Measurements from ENCODE around the gene TPP2. TPM values are rescaled to one million over a fixed set of nuclear protein-coding genes. Genes with fewer than 3 reads are reported as not detected.

Gene TPP2
- total RNA-seq (ENCODE audit: low replicate concordance) = 65.7 and 148 TPM in 2 replicates

DNA sequence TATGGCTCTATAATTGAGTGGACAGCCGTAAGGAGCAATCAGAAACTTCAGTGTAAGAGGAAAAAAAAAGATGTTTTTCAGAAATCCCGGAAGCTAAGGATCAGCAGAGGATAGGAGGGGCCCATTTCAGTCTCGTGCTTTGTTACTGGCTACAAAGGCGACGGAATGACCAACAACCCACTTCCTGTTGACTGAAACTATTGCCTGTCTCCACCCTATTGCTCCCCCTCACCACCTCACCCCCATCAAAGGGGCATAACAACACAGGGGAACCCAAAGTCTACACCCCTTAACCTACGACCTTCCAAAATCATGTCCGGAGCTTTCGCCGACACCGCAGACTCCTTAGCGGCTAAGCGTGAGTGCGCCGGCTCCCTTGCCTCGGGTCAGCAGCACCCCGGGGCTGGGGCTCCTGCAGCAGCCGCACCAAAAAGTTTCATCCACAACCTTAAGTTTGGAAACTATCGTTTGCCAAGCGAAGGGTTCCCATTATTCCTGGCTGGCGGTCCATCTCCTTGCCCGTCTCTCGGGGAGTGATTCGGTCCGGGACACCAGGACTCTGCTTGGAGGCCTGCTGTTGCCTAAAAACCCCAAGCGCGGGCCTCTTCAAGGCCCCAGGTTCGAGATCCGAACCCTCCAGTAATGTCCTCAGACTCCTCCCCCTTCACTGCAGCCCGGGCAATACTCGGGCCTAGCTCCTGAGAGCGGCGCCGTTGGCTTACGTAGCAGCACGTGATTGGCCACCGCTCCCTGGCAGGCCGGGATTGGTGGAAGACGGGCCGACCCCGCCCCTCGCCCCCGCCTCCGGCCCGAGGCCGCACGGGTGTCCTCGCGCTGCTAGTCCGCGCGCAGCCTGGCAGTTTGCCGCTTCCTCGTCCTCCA, at the start of gene TPP2:
TSS of gene TPP2 (plus strand) at position 840 of the 882 bp plus-strand sequence. CDS start 53 bp downstream, outside the sequence.
- peak; percentile 98 for DNase-seq (ENCODE audit: low read depth)
- H3K4me3 ChIP-seq (ENCODE audit: low read depth, low read length) = peak within 1 kb of the TSS; percentile 93
- TF ChIP-seq, protein P1, sequence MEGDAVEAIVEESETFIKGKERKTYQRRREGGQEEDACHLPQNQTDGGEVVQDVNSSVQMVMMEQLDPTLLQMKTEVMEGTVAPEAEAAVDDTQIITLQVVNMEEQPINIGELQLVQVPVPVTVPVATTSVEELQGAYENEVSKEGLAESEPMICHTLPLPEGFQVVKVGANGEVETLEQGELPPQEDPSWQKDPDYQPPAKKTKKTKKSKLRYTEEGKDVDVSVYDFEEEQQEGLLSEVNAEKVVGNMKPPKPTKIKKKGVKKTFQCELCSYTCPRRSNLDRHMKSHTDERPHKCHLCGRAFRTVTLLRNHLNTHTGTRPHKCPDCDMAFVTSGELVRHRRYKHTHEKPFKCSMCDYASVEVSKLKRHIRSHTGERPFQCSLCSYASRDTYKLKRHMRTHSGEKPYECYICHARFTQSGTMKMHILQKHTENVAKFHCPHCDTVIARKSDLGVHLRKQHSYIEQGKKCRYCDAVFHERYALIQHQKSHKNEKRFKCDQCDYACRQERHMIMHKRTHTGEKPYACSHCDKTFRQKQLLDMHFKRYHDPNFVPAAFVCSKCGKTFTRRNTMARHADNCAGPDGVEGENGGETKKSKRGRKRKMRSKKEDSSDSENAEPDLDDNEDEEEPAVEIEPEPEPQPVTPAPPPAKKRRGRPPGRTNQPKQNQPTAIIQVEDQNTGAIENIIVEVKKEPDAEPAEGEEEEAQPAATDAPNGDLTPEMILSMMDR (IDR thresholded peaks at IDR 0.05; ENCODE audit: insufficient read depth, low read length) = no peak

DNA sequence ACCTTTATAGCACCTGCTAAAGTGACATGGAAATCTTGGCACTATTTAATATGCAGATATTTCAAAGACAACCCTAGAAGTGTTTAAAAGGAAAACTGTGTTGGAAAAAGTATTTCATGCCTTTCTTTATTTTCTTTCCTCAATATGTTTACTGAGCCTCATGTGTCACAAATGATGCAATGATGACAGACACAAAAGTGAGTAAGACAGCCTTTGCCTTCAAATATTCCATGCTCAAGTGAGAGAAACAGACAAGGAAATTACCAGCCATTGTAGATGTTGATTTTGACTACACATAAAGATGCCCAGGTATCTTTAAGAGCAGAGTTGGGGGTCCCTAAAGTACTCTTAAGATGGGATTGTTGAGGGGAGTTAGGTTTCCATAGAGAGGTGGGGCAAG, 48.0 kb upstream of the TPP2 start:
- TF ChIP-seq, protein P1 (IDR thresholded peaks at IDR 0.05; ENCODE audit: insufficient read depth, low read length) = no peak
- no peak for DNase-seq (ENCODE audit: low read depth)
- no peak overlapping the region for H3K4me3 ChIP-seq (ENCODE audit: low read depth, low read length)

DNA sequence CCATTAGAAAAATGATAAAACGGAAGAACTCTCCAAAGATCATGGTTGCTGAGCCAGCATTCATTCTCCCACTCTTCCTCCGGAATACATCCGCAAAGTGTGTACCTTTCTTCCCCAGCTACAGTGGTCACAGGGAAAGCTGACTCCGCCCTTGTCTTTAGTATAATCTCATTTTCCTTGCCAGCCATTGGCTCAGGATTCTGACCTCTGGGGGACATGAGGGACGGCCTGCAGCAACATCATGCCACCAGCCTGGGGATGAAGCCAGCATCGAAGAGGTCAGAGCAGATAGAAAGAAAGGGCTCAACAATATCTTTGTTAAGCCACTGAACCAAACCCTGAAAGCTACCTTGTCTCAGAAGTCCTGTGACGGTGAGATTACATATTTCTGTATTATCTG, 46.3 kb upstream of the TPP2 start:
- no peak overlapping the region for H3K4me3 ChIP-seq (ENCODE audit: low read depth, low read length)
- no peak for DNase-seq (ENCODE audit: low read depth)

DNA sequence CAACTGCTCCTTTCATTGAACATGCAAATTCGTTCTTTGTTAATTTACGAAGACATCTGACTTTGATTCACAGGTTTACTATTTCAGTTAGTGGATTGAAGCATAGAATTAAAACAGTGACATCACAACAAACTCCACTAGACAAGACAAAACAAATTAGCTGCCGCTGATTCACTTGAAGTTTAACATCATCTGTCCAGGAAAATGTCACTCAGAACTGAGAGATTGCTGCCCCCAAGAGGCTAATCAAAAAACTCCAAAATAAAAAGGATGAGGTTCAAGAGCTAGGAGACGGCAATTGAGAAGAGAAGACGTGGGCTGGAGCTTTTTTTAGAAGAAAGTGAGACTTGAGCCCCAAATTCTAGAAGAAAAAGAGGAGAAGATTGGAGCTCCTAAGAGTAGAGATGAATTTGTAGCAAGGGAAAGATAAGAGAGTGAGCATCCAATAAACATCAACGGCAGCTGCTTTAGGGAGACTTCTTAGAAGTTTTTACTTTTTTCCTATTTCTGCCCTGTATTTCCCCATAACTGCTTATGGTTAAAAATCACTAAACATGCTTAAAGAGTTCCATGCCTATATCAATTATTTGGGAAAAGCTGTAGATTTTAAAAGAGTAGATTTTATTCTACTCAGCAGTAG, 40.8 kb upstream of the TPP2 start:
- H3K4me3 ChIP-seq (ENCODE audit: low read depth, low read length) = no peak overlapping the region
- peak; percentile 34 for DNase-seq (ENCODE audit: low read depth)
- TF ChIP-seq, protein P1 (IDR thresholded peaks at IDR 0.05; ENCODE audit: insufficient read depth, low read length) = peak; percentile 47

More for the DNA sequence above, 46.3 kb upstream of the TPP2 start:
- TF ChIP-seq, protein P1 (IDR thresholded peaks at IDR 0.05; ENCODE audit: insufficient read depth, low read length) = no peak

DNA sequence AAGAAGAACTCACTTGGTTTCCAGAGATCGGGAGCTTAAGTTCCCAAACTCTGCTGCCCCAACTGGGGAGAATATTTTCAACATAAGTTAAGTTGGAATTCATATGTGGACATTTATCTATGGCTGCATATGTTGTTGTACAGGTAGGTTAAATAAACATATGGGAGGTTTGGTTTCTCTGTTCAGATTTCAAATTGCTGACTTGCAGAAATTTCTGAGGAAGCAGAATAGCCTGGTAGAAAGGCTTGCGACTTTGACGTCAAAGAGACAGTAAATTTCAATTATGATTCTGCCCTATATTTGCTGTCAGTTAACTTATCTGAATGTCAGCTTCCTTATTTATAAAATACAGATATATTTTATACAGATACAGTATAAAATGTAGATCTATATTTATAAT, 40.0 kb upstream of the TPP2 start:
- no peak for DNase-seq (ENCODE audit: low read depth)
- TF ChIP-seq, protein P1 (IDR thresholded peaks at IDR 0.05; ENCODE audit: insufficient read depth, low read length) = no peak
- H3K4me3 ChIP-seq (ENCODE audit: low read depth, low read length) = no peak overlapping the region

DNA sequence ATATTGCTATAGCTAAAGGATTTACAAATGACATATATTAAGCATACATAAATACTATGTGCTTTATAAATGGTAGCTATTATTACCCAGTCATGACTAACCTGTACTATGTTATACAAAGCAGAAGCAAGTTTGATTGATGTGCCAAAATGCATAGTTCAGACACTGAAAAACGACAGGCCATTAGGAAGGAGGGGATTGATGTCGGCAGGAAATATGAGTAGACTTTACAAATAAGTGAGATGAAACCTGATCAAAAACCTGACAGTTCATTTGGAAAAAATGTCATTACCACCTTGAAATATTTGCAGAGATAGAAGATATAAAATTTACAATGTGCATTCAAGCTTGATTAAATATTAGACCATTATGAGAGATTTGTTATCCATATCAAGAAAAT, 38.8 kb upstream of the TPP2 start:
- no peak for DNase-seq (ENCODE audit: low read depth)
- H3K4me3 ChIP-seq (ENCODE audit: low read depth, low read length) = no peak overlapping the region
- TF ChIP-seq, protein P1 (IDR thresholded peaks at IDR 0.05; ENCODE audit: insufficient read depth, low read length) = no peak
